ENCODE measurements around the gene POMGNT2.

The POMGNT2 gene

GRCh38 chr3:43043793-43044192 lies 62.1 kb downstream of the POMGNT2 start:
- DNase-seq (ENCODE audit: low read depth, low spot score), result no peak

- DNase-seq (ENCODE audit: low read depth, low spot score), result no peak
These were observed 62.7 kb downstream of the POMGNT2 start for GRCh38 chr3:43043071-43043766.

GRCh38 chr3:43041517-43041916 lies 64.4 kb downstream of the POMGNT2 start:
- DNase-seq (ENCODE audit: low read depth, low spot score), result no peak

GRCh38 chr3:43038010-43038409 lies 67.9 kb downstream of the POMGNT2 start:
- DNase-seq (ENCODE audit: low read depth, low spot score), result no peak

- DNase-seq (ENCODE audit: low read depth, low spot score), result no peak
These were observed 69.1 kb downstream of the POMGNT2 start for GRCh38 chr3:43036621-43037423.

GRCh38 chr3:43035801-43036365 lies 70.0 kb downstream of the POMGNT2 start:
- no peak for DNase-seq (ENCODE audit: low read depth, low spot score)

- DNase-seq (ENCODE audit: low read depth, low spot score), result no peak
These were observed 71.0 kb downstream of the POMGNT2 start for GRCh38 chr3:43034911-43035310.

GRCh38 chr3:43034200-43034599 lies 71.7 kb downstream of the POMGNT2 start:
- no peak for DNase-seq (ENCODE audit: low read depth, low spot score)

GRCh38 chr3:43032646-43033628 lies 72.9 kb downstream of the POMGNT2 start:
- no peak for DNase-seq (ENCODE audit: low read depth, low spot score)

GRCh38 chr3:43031889-43032545 lies 73.9 kb downstream of the POMGNT2 start:
- DNase-seq (ENCODE audit: low read depth, low spot score), result no peak

- DNase-seq (ENCODE audit: low read depth, low spot score), result no peak
These were observed 74.4 kb downstream of the POMGNT2 start for GRCh38 chr3:43031485-43031884.

GRCh38 chr3:43030162-43030935 lies 75.5 kb downstream of the POMGNT2 start:
- DNase-seq (ENCODE audit: low read depth, low spot score), result no peak
